Limb (tissue), 2 donors: ENCODE data around the gene PEX26.
"Not testable (repeated sequence)": the region's sequence is repeated elsewhere in the genome, so short reads cannot be mapped to it uniquely, and the experiment has no call there.

Experiments
- DNase-seq, 2 donors: peaks; one replicate each; pipeline ENCODE4 v3.0.0-alpha.2; 2016; ENCODE audit errors: extremely low spot score in 2 of 2

The PEX26 gene

DNA sequence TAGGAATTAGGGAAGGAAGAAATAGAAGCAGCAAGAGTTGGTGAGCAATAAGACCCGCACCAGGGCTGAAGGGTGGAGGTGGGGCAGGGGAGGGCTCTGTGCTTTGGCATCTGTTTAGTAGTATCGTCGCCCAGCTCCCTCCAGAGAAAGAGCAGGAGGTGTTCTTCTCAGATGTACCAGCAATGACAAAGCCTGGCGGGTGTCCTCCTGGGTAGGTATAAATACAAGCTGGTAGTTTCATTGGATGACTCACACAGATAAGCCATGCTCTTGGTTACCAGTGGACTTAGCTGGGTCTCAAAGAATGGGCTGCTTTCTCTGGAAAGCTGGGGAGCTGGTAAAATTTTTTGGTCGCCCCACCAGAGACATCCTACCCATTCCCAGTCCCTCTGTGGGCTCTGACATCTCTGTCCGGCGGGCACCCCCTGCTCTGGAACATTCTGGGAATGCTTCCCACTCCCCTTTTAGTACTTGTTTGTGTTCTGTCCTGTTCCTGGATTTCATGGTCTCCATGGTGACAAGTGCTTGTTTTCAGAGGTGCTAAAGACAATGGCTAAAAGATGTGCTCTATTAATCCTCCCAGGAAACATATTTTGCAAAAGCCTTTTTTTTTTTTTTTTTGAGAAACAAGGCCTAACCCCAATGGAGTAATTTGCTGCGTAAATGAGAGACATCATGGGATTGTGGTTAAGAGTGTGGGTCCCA, 17.5 kb downstream of the PEX26 start:
- DNase-seq, result no peak

DNA sequence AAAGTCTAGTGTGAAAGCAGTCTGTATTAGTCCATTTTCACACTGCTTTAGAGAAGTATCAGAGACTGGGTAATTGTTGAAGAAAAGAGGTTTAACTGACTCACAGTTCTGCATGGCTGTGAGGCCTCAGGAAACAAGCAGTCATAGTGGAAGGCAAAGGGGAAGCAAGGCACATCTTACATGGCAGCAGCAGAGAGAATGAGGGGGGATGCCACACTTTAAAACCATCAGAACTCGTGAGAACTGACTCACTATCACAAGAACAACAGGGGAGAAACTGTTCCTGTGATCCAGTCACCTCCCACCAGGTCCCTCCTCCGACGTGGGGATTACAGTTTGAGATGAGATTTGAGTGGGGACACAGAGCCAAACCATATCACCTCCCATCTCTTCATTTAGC, 19.0 kb downstream of the PEX26 start:
- no peak for DNase-seq

DNA sequence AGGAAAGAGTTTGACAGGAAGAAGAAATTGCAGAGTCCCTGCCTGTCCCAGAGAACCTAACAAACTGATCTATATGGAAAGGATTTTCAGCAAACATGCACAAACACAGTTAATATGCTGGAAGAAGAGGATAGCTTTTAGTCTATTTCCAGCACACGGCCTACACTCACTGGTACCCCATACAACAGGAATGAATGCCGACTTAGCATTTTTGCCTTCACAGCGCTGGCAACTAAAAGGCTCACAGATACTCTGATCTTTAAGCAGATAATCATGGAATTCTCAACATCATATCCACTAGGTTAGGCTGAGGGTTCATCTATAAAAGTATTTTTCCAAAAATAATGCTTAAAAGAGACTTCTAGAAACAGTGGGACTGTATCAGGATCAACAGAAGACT, 23.0 kb downstream of the PEX26 start:
- DNase-seq, result no peak

DNA sequence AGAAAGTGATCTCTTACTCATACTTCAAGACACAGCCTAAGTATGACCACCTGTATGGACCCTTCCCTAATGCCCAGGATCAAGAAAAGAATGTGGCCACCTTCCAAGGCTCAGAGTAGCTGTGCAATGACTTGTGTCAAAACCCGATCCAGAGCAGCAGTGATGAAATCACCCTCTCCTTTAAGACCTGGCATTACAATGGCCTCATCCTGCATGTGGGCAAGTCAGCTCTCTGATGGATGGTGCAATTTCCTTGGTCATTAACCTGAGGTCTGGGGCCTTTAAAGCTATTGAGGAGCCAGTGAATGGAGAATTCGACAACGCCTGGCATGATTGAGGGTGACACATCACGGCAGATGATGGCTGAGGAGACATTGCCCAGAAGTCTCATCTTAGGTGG, 23.7 kb downstream of the PEX26 start:
- DNase-seq, result no peak

DNA sequence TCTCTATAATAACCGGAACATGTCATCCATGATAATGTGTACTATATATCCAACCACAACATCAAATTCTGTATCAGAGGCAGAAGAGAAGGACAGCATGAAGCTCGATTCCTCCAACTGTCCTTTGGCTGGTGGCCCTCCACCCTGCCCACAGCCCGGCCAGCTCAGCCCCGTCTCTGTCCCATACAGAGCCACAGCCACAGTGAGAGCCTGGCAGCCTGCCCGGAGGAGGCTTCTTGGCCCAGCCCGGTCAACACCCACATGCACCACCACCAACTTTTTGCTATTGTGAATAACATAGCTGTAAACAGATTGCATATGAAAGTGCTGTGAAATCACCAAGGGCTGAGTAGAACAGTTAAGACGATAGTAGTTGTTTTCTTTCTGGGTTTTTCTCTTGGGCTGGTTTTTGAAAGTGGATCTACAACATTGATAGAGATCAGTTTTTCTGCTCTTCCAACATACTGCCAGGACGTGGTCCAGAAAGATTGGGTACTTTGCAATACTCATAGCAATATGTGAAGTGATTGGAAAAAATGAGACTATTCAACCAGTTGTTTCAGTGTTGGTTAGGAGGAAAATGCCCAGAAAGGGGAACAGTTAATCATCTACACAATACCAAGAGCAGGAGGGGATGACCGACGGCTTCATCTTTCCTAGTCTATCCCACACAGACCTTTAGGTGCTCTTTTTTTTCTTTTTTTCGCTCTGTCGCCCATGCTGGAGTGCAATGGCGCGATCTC, 25.9 kb downstream of the PEX26 start:
- DNase-seq, result no peak

DNA sequence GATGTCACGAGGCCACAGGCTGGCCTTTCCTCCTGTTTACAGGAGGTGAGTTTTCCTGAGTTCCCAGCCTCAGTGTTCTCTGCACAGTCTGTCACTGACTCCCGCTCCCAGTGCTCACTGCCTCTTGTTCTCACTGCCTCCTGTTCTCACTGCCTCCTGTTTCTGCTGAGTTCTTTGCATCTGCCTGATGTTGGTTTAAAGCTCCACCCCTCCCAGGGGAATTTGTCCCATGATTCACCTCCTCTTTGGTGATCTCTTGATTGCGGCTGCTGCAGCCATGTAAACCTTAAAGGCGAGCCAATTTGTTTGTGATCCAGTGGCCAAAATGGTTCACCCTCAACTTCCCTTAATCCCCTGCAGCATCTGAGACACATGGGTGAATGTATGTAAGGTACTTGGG, 26.8 kb downstream of the PEX26 start:
- no peak for DNase-seq

DNA sequence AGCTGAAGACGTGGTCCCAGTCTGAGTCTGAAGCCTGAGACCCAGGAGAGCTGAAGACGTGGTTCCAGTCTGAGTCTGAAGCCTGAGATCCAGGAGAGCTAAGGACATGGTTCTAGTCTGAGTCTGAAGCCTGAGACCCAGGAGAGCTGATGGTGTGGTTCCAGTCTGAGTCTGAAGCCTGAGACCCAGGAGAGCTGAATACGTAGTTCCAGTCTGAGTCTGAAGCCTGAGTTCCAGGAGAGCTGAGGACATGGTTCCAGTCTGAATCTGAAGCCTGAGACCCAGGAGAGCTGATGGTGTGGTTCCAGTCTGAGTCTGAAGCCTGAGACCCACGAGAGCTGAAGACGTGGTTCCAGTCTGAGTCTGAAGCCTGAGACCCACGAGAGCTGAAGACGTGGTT, 28.2 kb downstream of the PEX26 start:
- not testable (repeated sequence) for DNase-seq

DNA sequence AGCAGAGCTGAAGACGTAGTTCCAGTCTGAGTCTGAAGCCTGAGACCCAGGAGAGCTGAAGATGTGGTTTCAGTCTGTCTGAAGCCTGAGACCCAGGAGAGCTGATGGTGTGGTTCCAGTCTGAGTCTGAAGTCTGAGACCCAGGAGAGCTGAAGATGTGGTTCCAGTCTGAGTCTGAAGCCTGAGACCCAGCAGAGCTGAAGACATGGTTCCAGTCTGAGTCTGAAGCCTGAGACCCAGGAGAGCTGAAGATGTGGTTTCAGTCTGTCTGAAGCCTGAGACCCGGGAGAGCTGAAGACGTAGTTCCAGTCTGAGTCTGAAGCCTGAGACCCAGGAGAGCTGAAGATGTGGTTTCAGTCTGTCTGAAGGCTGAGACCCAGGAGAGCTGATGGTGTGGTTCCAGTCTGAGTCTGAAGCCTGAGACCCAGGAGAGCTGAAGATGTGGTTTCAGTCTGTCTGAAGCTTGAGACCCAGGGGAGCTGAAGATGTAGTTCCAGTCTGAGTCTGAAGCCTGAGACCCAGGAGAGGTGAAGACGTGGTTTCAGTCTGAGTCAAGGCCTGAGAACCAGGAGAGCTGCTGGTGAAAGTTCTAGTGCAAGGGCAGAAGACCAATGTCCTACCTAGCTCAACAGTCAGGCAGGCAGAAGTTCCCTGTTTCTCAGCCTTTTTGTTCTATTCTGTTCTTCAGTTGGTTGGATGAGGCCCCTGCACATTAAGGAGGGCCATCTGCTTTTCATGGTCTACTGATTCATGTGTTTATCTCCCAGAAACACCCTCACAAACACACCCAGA, 29.0 kb downstream of the PEX26 start:
- not testable (repeated sequence) for DNase-seq

DNA sequence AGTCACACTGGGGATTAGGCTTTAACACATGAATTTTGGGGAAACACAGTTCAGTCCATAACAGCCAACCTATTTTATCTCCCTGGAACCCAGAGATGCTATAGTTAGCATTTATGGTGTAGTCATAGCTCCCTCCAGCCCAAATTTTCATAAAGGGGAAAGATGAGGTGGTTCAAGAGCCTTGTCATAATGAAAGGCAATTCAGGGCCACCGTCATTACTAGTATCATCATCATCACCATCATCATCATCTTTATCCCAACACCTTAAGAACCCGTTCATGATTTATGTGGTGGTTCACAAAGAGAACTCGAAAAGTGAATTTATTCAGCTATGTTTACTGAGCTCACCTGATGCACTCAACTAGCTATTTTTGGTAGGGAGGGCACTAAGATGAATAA, 30.4 kb downstream of the PEX26 start:
- DNase-seq, result no peak

DNA sequence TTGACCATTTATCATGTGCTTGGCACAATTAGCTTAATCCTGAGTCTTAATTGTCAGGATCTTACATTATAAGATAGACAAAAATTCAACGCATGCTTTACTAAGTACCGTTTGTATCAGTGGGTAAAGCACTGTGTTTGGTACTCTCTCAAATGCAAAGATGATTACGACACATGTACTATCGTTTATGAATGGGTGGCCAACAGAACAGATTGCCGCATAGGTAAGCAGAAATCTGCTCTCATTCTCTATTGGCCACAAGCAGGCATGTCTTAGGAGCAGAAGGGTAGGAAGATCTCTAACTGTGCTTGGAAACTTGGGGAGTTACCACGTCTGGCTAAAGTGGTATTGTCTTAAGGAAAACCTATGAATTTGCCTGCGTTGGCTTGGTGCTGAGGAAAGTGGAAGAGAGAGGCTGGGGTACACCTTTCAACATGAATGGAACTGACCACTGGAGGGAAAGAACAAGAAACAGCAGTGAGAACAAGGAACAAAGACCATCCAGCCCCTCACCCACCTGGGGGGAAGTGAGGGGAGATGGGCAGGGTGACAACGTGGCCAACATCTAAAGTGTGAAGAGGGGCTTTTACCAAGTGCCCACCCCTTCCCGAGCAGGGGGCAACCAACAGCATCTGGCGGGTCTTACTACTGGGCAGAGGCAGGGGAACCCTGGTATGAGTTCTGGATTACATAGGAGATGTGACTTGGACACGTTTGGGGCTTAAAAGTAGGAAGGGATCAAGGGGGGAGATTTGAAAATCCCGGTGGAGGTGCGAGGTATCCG, 31.8 kb downstream of the PEX26 start:
- DNase-seq, result no peak

DNA sequence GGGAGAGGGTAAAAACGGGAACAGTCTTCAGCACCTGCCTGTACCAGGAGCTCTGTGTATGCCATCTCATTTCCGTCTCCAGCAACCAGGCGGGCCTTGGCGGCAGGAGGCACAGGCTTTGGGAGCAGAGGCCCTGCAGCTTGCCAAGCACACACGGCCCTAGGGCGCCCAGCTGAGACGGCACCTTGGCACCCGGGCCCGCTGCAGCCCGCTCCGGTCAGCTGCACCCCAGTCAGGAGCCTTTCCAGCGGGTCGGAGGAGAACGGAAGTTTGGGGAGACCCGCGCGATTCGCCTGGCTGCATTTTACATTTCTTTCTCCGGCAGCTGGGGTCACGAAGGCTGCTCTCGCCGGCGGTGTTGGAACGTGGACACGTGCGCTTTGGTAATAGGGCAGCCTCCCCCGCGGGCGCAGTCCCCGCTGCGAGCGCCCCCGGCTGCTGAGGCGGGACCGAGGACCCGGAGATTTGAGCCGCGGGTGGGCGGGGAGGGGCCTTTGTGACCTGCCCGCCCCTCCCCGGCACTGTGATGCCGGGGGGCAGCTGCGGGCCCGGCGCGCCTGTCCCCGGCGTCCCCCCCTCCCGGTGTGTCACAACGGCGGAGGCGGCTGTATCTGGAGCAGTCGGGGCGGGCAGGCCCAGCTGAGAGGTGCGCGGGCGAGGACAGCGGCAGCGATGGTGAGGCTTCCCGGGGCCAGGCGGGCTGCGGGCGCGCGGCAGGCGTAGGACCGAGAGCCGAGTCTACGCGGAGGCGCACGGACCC, 32.6 kb downstream of the PEX26 start, which contains the start of gene TUBA8:
TUBA8 (plus strand) TSS at position 616 of the 760 bp plus-strand sequence; CDS start at position 673, 57 bp downstream.
- DNase-seq, result peak in 1 of 2 donors; percentile 66

DNA sequence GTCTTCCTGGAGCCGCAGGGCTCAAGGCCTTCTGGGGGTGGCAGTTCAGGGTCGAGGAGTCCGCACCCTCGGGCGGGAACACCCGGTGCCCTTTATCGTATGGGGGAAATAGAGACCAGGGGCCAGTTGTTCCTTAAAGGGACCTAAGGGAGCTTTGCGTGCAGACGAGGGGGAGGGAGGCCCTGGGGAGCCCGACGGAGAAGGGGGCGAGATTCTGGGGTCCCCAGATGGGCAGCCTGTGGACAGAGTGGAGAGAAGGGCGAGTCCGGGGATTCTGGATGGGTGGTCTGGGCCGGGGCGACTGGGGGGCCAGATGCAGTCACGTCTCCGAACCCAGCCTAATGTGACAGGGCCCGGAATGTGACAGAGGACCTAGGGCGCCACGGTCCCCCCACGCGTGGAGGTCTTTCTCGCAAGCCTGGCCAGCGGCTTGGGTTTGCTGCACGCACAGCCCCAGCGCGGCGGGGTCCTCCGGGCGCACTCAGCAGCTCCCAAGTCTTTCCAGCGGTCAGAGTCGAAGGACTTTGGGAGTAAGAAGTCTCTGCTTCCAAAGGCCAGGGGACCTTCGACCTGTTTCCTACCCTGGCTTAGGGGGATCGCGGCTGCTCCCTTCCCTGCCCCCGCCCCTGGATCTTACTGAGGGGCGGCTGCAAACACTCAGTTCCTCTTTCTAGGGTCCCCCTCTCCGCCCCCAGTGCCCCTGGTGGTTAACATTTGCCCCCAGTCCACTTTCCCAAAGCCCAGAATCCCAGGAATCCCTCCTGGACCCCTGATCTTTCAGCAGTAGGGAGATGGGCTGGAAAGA, 33.4 kb downstream of the PEX26 start:
- DNase-seq, result no peak

DNA sequence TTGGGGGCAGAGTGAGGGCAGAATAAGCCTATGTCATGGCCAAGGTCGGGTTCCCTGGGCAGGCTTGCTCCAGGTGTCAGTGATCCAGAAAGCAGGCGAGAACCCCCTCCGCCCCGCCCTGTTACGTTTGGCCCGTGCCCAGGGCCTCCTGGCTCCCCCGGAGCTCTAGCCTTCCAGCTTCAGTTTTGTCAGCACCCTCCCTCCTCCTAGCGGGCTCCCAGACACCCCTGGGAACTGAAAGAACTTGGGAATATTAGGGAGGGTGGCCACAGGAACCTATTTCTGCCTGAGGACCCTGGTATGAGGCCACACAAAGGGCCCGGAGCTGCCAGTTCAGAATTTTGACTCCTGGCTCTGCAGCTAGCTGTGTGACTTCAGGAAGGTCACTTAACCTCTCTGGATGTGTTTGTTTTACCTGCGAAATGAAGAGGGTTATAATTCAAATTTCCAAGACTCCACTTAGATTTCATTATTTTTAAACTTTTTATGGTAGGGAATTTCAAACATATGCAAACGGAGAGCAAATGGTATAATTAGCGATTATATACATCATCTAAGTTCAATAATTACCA, 34.1 kb downstream of the PEX26 start:
- DNase-seq, result no peak

DNA sequence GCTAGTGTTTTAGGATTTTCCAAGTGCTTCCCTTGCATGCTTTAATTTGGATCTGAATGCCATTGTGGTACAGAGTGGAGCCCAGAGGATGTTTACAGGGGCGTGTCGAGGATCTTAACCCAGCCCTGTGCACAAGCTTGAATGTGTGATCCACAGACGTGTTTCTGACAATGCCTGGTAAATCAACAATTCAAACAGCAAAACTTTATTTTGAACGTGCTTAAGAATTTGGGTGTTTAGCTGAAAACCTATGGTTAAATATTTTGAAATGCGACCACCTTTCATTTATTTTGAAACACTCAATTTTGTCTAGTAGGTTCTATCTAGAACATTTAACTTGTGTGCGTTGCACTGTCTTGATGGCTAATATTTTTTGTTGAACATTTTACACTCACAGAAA, 34.6 kb downstream of the PEX26 start:
- DNase-seq, result no peak

DNA sequence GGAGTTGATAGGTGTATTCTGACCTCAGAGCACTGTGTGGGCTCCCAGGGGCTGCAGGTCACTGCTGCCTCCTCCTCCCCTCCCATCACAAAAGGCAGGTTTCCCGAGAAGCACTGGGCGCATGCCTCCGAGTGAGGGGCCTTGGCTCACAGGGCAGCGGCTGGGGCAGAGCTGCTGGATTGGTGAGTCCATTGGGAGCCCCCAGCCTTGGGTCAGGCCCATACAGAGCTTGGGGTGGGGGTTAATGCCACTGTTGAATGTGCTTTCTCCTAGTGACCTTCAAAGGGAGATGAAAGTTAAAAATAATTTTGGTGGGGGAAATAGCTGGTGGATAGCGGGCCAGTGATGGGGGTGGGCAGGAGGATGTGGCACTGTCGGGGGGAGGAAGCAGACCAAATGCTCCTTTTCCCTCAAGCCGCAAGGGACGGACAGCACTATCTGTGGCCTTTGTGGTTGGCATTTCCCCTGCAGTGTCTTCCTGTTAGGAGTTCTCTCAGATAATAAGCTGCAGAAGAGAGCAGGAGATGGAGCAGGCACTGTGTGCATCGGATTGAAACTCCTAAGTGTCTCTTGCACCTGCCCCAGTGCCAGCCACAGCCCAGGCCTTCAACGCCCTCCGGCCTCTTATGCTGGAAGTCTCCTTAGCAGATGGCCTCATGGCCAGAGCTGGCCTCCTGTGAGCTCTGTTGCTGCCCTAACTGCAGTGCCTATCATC, 36.0 kb downstream of the PEX26 start:
- DNase-seq, result no peak

DNA sequence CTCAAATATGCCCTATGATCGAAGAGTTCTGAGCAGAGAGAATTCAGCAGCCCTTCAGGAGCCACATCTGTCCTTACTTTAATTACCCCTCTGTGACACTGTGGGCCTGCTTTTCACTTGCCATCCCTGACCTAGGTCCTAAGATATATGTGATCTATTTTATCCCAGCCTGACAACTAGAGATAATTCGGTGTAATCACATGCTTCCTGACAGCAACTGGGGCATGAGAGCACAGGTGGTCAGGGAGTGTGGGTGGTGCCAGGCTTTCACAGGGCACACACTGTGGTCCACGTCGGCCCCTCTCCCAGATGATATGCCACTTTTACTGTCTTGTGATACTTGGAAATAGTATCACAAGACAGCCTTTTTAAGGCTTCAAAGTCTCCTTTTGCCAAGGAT, 36.7 kb downstream of the PEX26 start:
- DNase-seq, result no peak

DNA sequence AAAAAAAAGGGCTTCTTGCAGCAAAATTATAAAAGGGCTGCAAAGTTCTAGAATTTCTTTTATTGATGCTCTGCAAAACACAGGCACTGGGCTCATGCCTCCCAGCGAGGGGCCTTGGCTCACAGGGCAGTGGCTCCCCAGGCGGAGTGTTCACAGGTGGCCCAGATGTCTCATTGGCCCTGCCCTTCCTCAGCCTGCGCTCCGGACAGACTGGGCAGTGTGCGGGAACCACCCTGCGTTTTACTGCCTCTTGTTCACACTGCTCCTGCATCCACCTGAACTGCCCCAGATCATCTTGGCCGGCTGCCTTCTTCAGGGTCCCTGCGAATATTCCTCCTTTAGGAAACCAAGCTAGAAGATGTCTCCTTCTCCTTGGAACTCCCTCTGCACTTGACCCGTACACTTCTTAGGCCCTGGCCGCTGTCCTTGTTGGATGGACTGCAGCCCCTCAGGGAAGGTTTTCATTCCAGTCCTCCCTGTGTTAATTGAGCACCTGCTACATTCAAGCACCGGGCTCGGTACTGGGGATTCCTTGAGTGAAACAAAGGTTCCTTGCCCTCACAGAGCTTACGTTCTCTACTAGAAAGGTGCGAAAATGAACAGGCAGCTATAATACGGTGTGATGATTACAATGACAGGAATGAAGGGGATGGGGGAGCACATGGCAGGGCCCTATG, 37.3 kb downstream of the PEX26 start:
- DNase-seq, result no peak

DNA sequence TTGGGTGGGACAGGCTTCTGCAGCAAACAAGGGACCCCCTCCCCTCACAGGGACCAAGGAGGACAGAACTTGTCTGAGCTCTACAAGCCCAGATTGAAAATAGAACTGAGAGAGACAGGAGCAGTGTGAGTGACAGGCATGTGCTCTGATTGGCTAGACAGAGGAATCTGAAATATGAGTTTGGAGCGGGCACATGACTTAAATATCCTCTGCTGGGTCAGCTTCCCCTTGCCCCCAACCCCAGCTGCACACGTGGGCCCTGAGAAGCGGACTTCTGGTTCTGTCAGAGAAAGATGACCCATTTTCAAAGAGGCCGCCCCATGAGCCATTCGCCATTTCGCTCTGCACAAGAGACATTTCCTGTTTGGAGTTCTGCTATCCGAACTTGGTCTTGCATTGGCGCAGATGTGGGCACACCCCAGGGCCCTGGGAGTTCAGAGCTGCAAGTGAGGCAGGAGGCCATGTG, 38.1 kb downstream of the PEX26 start:
- no peak for DNase-seq
